LNCaP clone FGC (cell line): Measurements from ENCODE around the gene CFAP54.

Experiments used
- DNase-seq: peaks from one replicate; pipeline ENCODE4 v3.0.0-alpha.2; 2011; ENCODE audit warnings: low read depth
- H3K4me3 ChIP-seq: 2 replicates; pipeline ENCODE4 v1.5.1; 2011; ENCODE audit warnings: mild to moderate bottlenecking, low read depth, low read length, control low read depth
- CTCF ChIP-seq: IDR thresholded peaks from 2 replicates; pipeline ENCODE4 v1.5.1; 2012; ENCODE audit warnings: mild to moderate bottlenecking; ENCODE audit not compliant: control insufficient read depth, insufficient read depth; ENCODE audit errors: extremely low read depth

The CFAP54 gene

GRCh38 chr12:96501908-96502307 lies 12.5 kb downstream of the CFAP54 start:
- no peak for DNase-seq
- TF ChIP-seq CTCF = no peak
- no peak overlapping the region for H3K4me3 ChIP-seq

- no peak for DNase-seq
- no peak for TF ChIP-seq CTCF
- no peak overlapping the region for H3K4me3 ChIP-seq
These were observed 13.1 kb downstream of the CFAP54 start for GRCh38 chr12:96502477-96502876.

- H3K4me3 ChIP-seq = no peak overlapping the region
- no peak for TF ChIP-seq CTCF
- no peak for DNase-seq
These were observed 13.7 kb downstream of the CFAP54 start for GRCh38 chr12:96502949-96503532.

GRCh38 chr12:96503976-96504375 lies 14.6 kb downstream of the CFAP54 start:
- TF ChIP-seq CTCF = no peak

GRCh38 chr12:96506776-96507175 lies 17.4 kb downstream of the CFAP54 start:
- no peak for TF ChIP-seq CTCF
- no peak for DNase-seq
- no peak overlapping the region for H3K4me3 ChIP-seq

More at GRCh38 chr12:96503976-96504375, 14.6 kb downstream of the CFAP54 start:
- H3K4me3 ChIP-seq = no peak overlapping the region
- DNase-seq = no peak

GRCh38 chr12:96510306-96510764 lies 21.0 kb downstream of the CFAP54 start:
- TF ChIP-seq CTCF = no peak
- no peak for DNase-seq
- H3K4me3 ChIP-seq = no peak overlapping the region

GRCh38 chr12:96513166-96513565 lies 23.8 kb downstream of the CFAP54 start:
- TF ChIP-seq CTCF = no peak
- H3K4me3 ChIP-seq = no peak overlapping the region
- DNase-seq = no peak
